ENCODE measurements around the gene PTOV1. TPM values are rescaled to one million over a fixed set of nuclear protein-coding genes. Genes with fewer than 3 reads are reported as not detected.

The PTOV1 gene
- total and polyA plus RNA-seq, 2 donors (not counting 1 experiment from before 2014, with no cell fraction given): 144 to 230 TPM

- no peak overlapping the region for H2AFZ ChIP-seq (ENCODE audit: insufficient read depth, low read depth, low read length, poor library complexity, severe bottlenecking)
- H3K79me2 ChIP-seq (ENCODE audit: control insufficient read depth, insufficient read depth, low read length): peaks cover 4% of the 10 kb centered on the region
- ATAC-seq (ENCODE audit: low read depth) (no peak), DNase-seq (no peak)
- H3K27ac Mint-ChIP-seq: peak overlapping the region; percentile 15
- TF ChIP-seq CTCF (IDR thresholded peaks at IDR 0.05) (no peak), EZH2 (IDR thresholded peaks at IDR 0.05; ENCODE audit: borderline replicate concordance, insufficient read depth, low read depth, low read length, poor library complexity, severe bottlenecking) (no peak)
- H3K9me3 Mint-ChIP-seq (ENCODE audit: insufficient read depth): no peaks in the 10 kb centered on the region
- WGBS (ENCODE audit: insufficient coverage): 90% methylated on average over 11 of the region's 18 CpGs
- no peaks in the 10 kb centered on the region for H3K36me3 ChIP-seq (replicated peaks in 1 of 2; ENCODE audit: control extremely low read depth in 1 of 2, control insufficient read depth in 1 of 2, extremely low read depth in 1 of 2, insufficient read depth in 2 of 2, low read length in 1 of 2)
- POLR2A ChIA-PET: interaction anchor here (0.6 to 1.1 kb wide), 4 partner anchors 17 to 50 kb away, joined by 3 to 10 read pairs (median 4); partner anchors contain the start of gene AKT1S1
- no peak overlapping the region for H3K4me3 ChIP-seq (ENCODE audit: control extremely low read depth in 1 of 5, extremely low read depth in 1 of 5, insufficient read depth in 1 of 5, low read depth in 2 of 5, low read length in 4 of 5)
- CTCF ChIA-PET: interaction anchor here (1.0 to 3.6 kb wide), 3 partner anchors 17 to 23 kb away, joined by 3 to 17 read pairs (median 5); partner anchors contain the start of genes AKT1S1 and TBC1D17
- H3K9ac ChIP-seq (ENCODE audit: low read length): no peak overlapping the region
- H3K9me3 ChIP-seq (ENCODE audit: control extremely low read depth in 1 of 3, control insufficient read depth in 2 of 3, insufficient read depth in 1 of 3, low read length in 2 of 3): peaks cover 0 to 7% (median 0%) of the 10 kb centered on the region in 3 donors
- peaks cover 7% of the 10 kb centered on the region for H4K20me1 ChIP-seq (ENCODE audit: control insufficient read depth, insufficient read depth, low read length, poor library complexity, severe bottlenecking)
- H3K4me1 ChIP-seq (ENCODE audit: control insufficient read depth in 2 of 2, insufficient read depth in 2 of 2, low read length in 2 of 2): peaks cover 32 to 54% of the 10 kb centered on the region in 2 donors
- H3K4me2 ChIP-seq (replicated peaks; ENCODE audit: low read depth, low read length, poor library complexity, severe bottlenecking): no peak overlapping the region
- H3K27ac ChIP-seq (ENCODE audit: low read length in 2 of 2): no peak overlapping the region
- H3K4me3 Mint-ChIP-seq: no peak overlapping the region
- intact Hi-C loops (cut with micrococcal nuclease): no loop called here
- H3K27me3 ChIP-seq (replicated peaks in 1 of 4; ENCODE audit: control extremely low read depth in 1 of 4, control insufficient read depth in 3 of 4, insufficient read depth in 4 of 4, low read length in 3 of 4): no peaks in the 10 kb centered on the region
- H3K27me3 Mint-ChIP-seq: no peaks in the 10 kb centered on the region
- H3K4me1 Mint-ChIP-seq: peaks cover 56% of the 10 kb centered on the region
Observed at GRCh38 chr19:49894011-49894664, 43.2 kb downstream of the PTOV1 start.
